HepG2 (cell line): ENCODE data around the gene PLA2G4F. TPM values are rescaled to one million over a fixed set of nuclear protein-coding genes. Genes with fewer than 3 reads are reported as not detected.

ENCODE experiments used
- ARHGAP35 ChIP-seq: sonication (generic); formaldehyde crosslinking; IDR thresholded peaks from 2 replicates; pipeline ENCODE4 v1.9.0; 2022; ENCODE audit warnings: mild to moderate bottlenecking, inconsistent platforms, moderate library complexity, missing genetic modification reagents, borderline replicate concordance
- ARNT ChIP-seq: fragments of 450-650 bp; IDR thresholded peaks from 2 replicates; pipeline ENCODE4 v1.6.1; 2017
- CENPBD1 ChIP-seq: sonication (generic); formaldehyde crosslinking; IDR thresholded peaks from 2 replicates; pipeline ENCODE4 v1.8.0; 2022; ENCODE audit warnings: missing genetic modification reagents, low read depth, mild to moderate bottlenecking, borderline replicate concordance
- HNRNPL ChIP-seq: fragments of 200-400 bp; formaldehyde crosslinking; IDR thresholded peaks from 2 replicates; pipeline ENCODE4 v1.6.1; 2017; ENCODE audit warnings: mild to moderate bottlenecking, low read depth, low read length
- MED1 ChIP-seq: sonication (generic); formaldehyde crosslinking; IDR thresholded peaks from 2 replicates; pipeline ENCODE4 v1.4.0; 2020; ENCODE audit warnings: missing genetic modification reagents
- PHF20 ChIP-seq: sonication (generic); formaldehyde crosslinking; IDR thresholded peaks from 2 replicates; pipeline ENCODE4 v1.5.0; 2020; ENCODE audit warnings: mild to moderate bottlenecking, missing genetic modification reagents
- SIN3B ChIP-seq: fragments of 150-350 bp; IDR thresholded peaks from 2 replicates; pipeline ENCODE4 v1.6.1; 2014; ENCODE audit warnings: low read length
- SOX13 ChIP-seq, 3 experiments: fragments of 450-650 bp in 1 of 3; sonication (generic) in 1 of 3; formaldehyde crosslinking in 1 of 3; IDR thresholded peaks in 2 of 3; conservative IDR thresholded peaks in 1 of 3; 2 replicates each; pipeline versions ENCODE4 v1.5.0 to v1.6.1; 2016 to 2020; ENCODE audit warnings: antibody characterized with exemption in 1 of 3, mild to moderate bottlenecking in 1 of 3, missing compliant biosample characterization in 1 of 3, missing genetic modification reagents in 1 of 3, moderate library complexity in 1 of 3
- SRY ChIP-seq: sonication (generic); formaldehyde crosslinking; IDR thresholded peaks from 2 replicates; pipeline ENCODE4 v1.8.0; 2022; ENCODE audit warnings: mild to moderate bottlenecking, missing genetic modification reagents
- TFE3 ChIP-seq: IDR thresholded peaks from 2 replicates; pipeline ENCODE4 v1.6.1; 2016
- ZBTB20 ChIP-seq: sonication (generic); formaldehyde crosslinking; IDR thresholded peaks from 2 replicates; pipeline ENCODE4 v1.8.1; 2023; ENCODE audit warnings: missing genetic modification reagents, low read depth, mild to moderate bottlenecking, borderline replicate concordance
- ZFP1 ChIP-seq: IDR thresholded peaks from 2 replicates; pipeline ENCODE4 v1.6.1; 2016
- ZFP41 ChIP-seq: sonication (generic); formaldehyde crosslinking; IDR thresholded peaks from 2 replicates; pipeline ENCODE4 v1.4.0; 2020; ENCODE audit warnings: mild to moderate bottlenecking, missing genetic modification reagents, borderline replicate concordance
- ZHX2 ChIP-seq, 2 experiments: sonication (generic) in 1 of 2; formaldehyde crosslinking in 1 of 2; IDR thresholded peaks; 2 replicates each; pipeline versions ENCODE4 v1.6.1 to v1.9.0; 2014 to 2022; ENCODE audit warnings: antibody characterized with exemption in 1 of 2, borderline replicate concordance in 1 of 2, inconsistent platforms in 1 of 2, low read depth in 1 of 2, missing genetic modification reagents in 1 of 2
- ZNF274 ChIP-seq: sonication (generic); formaldehyde crosslinking; IDR thresholded peaks from 2 replicates; pipeline ENCODE4 v1.5.1; 2020; ENCODE audit warnings: mild to moderate bottlenecking, missing genetic modification reagents
- ZNF382 ChIP-seq: sonication (generic); formaldehyde crosslinking; IDR thresholded peaks from 2 replicates; pipeline ENCODE4 v1.5.0; 2020; ENCODE audit warnings: missing genetic modification reagents, mild to moderate bottlenecking, borderline replicate concordance
- ZNF432 ChIP-seq: sonication (generic); formaldehyde crosslinking; IDR thresholded peaks from 2 replicates; pipeline ENCODE4 v1.5.0; 2020; ENCODE audit warnings: missing genetic modification reagents, mild to moderate bottlenecking, borderline replicate concordance
- ZNF546 ChIP-seq: sonication (generic); formaldehyde crosslinking; conservative IDR thresholded peaks from 2 replicates; pipeline ENCODE4 v1.8.1; 2023; ENCODE audit warnings: mild to moderate bottlenecking, missing genetic modification reagents
- ZNF562 ChIP-seq: sonication (generic); formaldehyde crosslinking; IDR thresholded peaks from 2 replicates; pipeline ENCODE4 v1.8.0; 2022; ENCODE audit warnings: missing genetic modification reagents, borderline replicate concordance
- ZNF616 ChIP-seq: sonication (generic); formaldehyde crosslinking; IDR thresholded peaks from 2 replicates; pipeline ENCODE4 v1.5.0; 2020; ENCODE audit warnings: low read depth, mild to moderate bottlenecking, missing genetic modification reagents
- ZNF761 ChIP-seq: sonication (generic); formaldehyde crosslinking; conservative IDR thresholded peaks from 2 replicates; pipeline ENCODE4 v1.4.0; 2020; ENCODE audit warnings: mild to moderate bottlenecking, missing genetic modification reagents
- ZSCAN5A ChIP-seq: sonication (generic); formaldehyde crosslinking; IDR thresholded peaks from 2 replicates; pipeline ENCODE4 v1.8.0; 2022; ENCODE audit warnings: mild to moderate bottlenecking, missing genetic modification reagents, borderline replicate concordance
- polyA plus RNA-seq, 8 experiments: library from polyadenylated mRNA; depleted of rRNA in 3 of 8; stranded (reverse) in 7 of 8; unstranded in 1 of 8; fragments of >200 nt; fragmentation: Illumina TruSeq in 4 of 8; extraction: Trizol in 4 of 8; gene quantifications; 2 replicates each; pipeline versions ENCODE4 v1.2.1 to v1.2.3, GENCODE V29; 2011 to 2016; ENCODE audit warnings: low read depth in 4 of 8, missing spikeins in 1 of 8, mixed read lengths in 1 of 8; ENCODE audit not compliant: insufficient read depth in 1 of 8
- total RNA-seq, 5 experiments: library from RNA; depleted of rRNA; stranded (reverse); fragments of >200 nt; fragmentation: Illumina TruSeq; extraction: Trizol; gene quantifications; 2 replicates each; pipeline ENCODE4 v1.2.3, GENCODE V29; 2016; ENCODE audit warnings: low read depth in 1 of 5

Gene PLA2G4F
- total and polyA plus RNA-seq, 2 of the 13 experiments (the other 11 are each of a cell fraction or from before 2014, with no cell fraction given), result 0.07 TPM; not detected in 1

- no peak for TF ChIP-seq ZHX2 (IDR thresholded peaks at IDR 0.05; ENCODE audit: low read depth)
- TF ChIP-seq ZHX2 (CRISPR knock-in tag; IDR thresholded peaks at IDR 0.05; ENCODE audit: borderline replicate concordance), result no peak
- no peak for TF ChIP-seq CENPBD1
- TF ChIP-seq ZNF274, result no peak
- TF ChIP-seq ARNT, result no peak
- TF ChIP-seq ZBTB20 (CRISPR knock-in tag), result no peak
- TF ChIP-seq TFE3 (CRISPR knock-in tag), result peak; percentile 72; the same call in 1 of the 2 replicates
- TF ChIP-seq ZNF616 (CRISPR knock-in tag), result no peak
- no peak for TF ChIP-seq PHF20 (CRISPR knock-in tag)
- no peak for TF ChIP-seq HNRNPL
- TF ChIP-seq MED1, result no peak
- no peak for TF ChIP-seq ZNF562 (CRISPR knock-in tag)
- TF ChIP-seq ZFP1 (CRISPR knock-in tag), result no peak
- no peak for TF ChIP-seq SIN3B
- TF ChIP-seq ZNF382, result no peak
- TF ChIP-seq SOX13 (IDR thresholded peaks at IDR 0.05), result no peak
- TF ChIP-seq SOX13 (CRISPR knock-in tag; conservative IDR thresholded peaks at IDR 0.05 in 1 of 2, IDR thresholded peaks at IDR 0.05 in 1 of 2), result peak in 1 of 2 experiments; percentile 54; a peak in 1 of 4 replicates
- no peak for TF ChIP-seq ZNF546 (CRISPR knock-in tag)
- TF ChIP-seq ZNF432 (CRISPR knock-in tag), result no peak
- TF ChIP-seq ZSCAN5A (CRISPR knock-in tag), result no peak
- no peak for TF ChIP-seq ZNF761 (CRISPR knock-in tag)
- TF ChIP-seq SRY, result no peak
- TF ChIP-seq ZFP41 (CRISPR knock-in tag), result no peak
- TF ChIP-seq ARHGAP35, result no peak
These were observed 38.1 kb upstream of the PLA2G4F start (continued) for GRCh38 chr15:42194513-42194912.
